H9 (cell line): ENCODE results near the gene PCDHGA2. TPM values are rescaled to one million over a fixed set of nuclear protein-coding genes. Genes with fewer than 3 reads are reported as not detected.

Source experiments
- DNase-seq: peaks from one replicate; pipeline ENCODE4 v3.0.0-alpha.2; 2017
- H2AFZ ChIP-seq: one replicate; pipeline ENCODE4 v1.6.1; 2013; ENCODE audit warnings: mild to moderate bottlenecking, low read length, control low read depth, moderate library complexity
- H2AK5ac ChIP-seq: 2 replicates; pipeline ENCODE4 v1.6.1; 2013; ENCODE audit warnings: low read length, control low read depth, mixed read lengths; ENCODE audit not compliant: insufficient read length
- H2BK120ac ChIP-seq: one replicate; pipeline ENCODE4 v1.6.1; 2013; ENCODE audit warnings: low read depth, mild to moderate bottlenecking, low read length, control low read depth, inconsistent platforms; ENCODE audit not compliant: poor library complexity, severe bottlenecking
- H2BK12ac ChIP-seq: 2 replicates; pipeline ENCODE4 v1.6.1; 2013; ENCODE audit warnings: low read length, control low read depth, mixed read lengths, low read depth; ENCODE audit not compliant: insufficient read length
- H2BK15ac ChIP-seq: 2 replicates; pipeline ENCODE4 v1.6.1; 2013; ENCODE audit warnings: low read depth, low read length, control low read depth
- H2BK20ac ChIP-seq: one replicate; pipeline ENCODE4 v1.6.1; 2013; ENCODE audit warnings: low read depth, mild to moderate bottlenecking, low read length, control low read depth, inconsistent platforms; ENCODE audit not compliant: poor library complexity, severe bottlenecking
- H2BK5ac ChIP-seq: 2 replicates; pipeline ENCODE4 v1.6.1; 2013; ENCODE audit warnings: low read length, control low read depth, mixed read lengths; ENCODE audit not compliant: insufficient read length
- H3K14ac ChIP-seq: 2 replicates; pipeline ENCODE4 v1.6.1; 2013; ENCODE audit warnings: low read length, control low read depth; ENCODE audit not compliant: insufficient read depth
- H3K18ac ChIP-seq: 2 replicates; pipeline ENCODE4 v1.6.1; 2013; ENCODE audit warnings: low read depth, mild to moderate bottlenecking, mixed read lengths, low read length, control low read depth; ENCODE audit not compliant: insufficient read length
- H3K23ac ChIP-seq: 2 replicates; pipeline ENCODE4 v1.6.1; 2013; ENCODE audit warnings: low read length, control low read depth, mixed read lengths, low read depth; ENCODE audit not compliant: insufficient read length
- H3K23me2 ChIP-seq: 2 replicates; pipeline ENCODE4 v1.6.1; 2013; ENCODE audit warnings: low read depth, mild to moderate bottlenecking, mixed read lengths, low read length, control low read depth; ENCODE audit not compliant: insufficient read length, poor library complexity, severe bottlenecking
- H3K27ac ChIP-seq: 2 replicates; pipeline ENCODE4 v1.5.1; 2013; ENCODE audit warnings: low read length, control low read depth, mixed read lengths, low read depth; ENCODE audit not compliant: insufficient read length
- H3K27me3 ChIP-seq: 2 replicates; pipeline ENCODE4 v1.6.1; 2013; ENCODE audit warnings: low read length, control low read depth, inconsistent platforms; ENCODE audit not compliant: insufficient read depth
- H3K4ac ChIP-seq: 2 replicates; pipeline ENCODE4 v1.6.1; 2013; ENCODE audit warnings: low read depth, mild to moderate bottlenecking, control low read depth, inconsistent platforms, low read length, moderate library complexity
- H3K4me1 ChIP-seq: 2 replicates; pipeline ENCODE4 v1.6.1; 2013; ENCODE audit warnings: low read length, control low read depth, inconsistent platforms; ENCODE audit not compliant: insufficient read depth
- H3K4me2 ChIP-seq: 2 replicates; pipeline ENCODE4 v1.6.1; 2013; ENCODE audit warnings: low read length, control low read depth, mixed read lengths; ENCODE audit not compliant: insufficient read length, insufficient read depth
- H3K56ac ChIP-seq: 2 replicates; pipeline ENCODE4 v1.6.1; 2013; ENCODE audit warnings: low read depth, mild to moderate bottlenecking, mixed read lengths, low read length, control low read depth; ENCODE audit not compliant: insufficient read length
- H3K79me1 ChIP-seq: 2 replicates; pipeline ENCODE4 v1.6.1; 2013; ENCODE audit warnings: low read depth, mild to moderate bottlenecking, moderate library complexity, low read length, control low read depth, inconsistent platforms; ENCODE audit not compliant: insufficient read depth, poor library complexity, severe bottlenecking
- H3K79me2 ChIP-seq: 2 replicates; pipeline ENCODE4 v1.6.1; 2013; ENCODE audit warnings: low read length, control low read depth, inconsistent platforms; ENCODE audit not compliant: insufficient read depth
- H3K9ac ChIP-seq: 2 replicates; pipeline ENCODE4 v1.6.1; 2013; ENCODE audit warnings: low read length, control low read depth, mixed read lengths; ENCODE audit not compliant: insufficient read length; ENCODE audit errors: extremely low read depth
- H3K9me3 ChIP-seq: one replicate; pipeline ENCODE4 v1.6.1; 2013; ENCODE audit warnings: low read depth, low read length, inconsistent platforms; ENCODE audit not compliant: control insufficient read depth
- H3T11ph ChIP-seq: one replicate; pipeline ENCODE4 v1.6.1; 2013; ENCODE audit warnings: mild to moderate bottlenecking, low read length, control low read depth, inconsistent platforms
- H4K20me1 ChIP-seq: one replicate; pipeline ENCODE4 v1.6.1; 2013; ENCODE audit not compliant: control insufficient read depth, insufficient read length, insufficient read depth
- H4K5ac ChIP-seq: 2 replicates; pipeline ENCODE4 v1.6.1; 2013; ENCODE audit warnings: low read depth, mild to moderate bottlenecking, mixed read lengths, low read length, control low read depth; ENCODE audit not compliant: insufficient read length
- H4K8ac ChIP-seq: replicated peaks from 2 replicates; pipeline ENCODE4 v1.6.1; 2013; ENCODE audit warnings: low read length, control low read depth, mixed read lengths, low read depth; ENCODE audit not compliant: insufficient read length
- H4K91ac ChIP-seq: 2 replicates; pipeline ENCODE4 v1.6.1; 2013; ENCODE audit warnings: low read depth, mild to moderate bottlenecking, moderate library complexity, mixed read lengths, low read length, control low read depth; ENCODE audit not compliant: insufficient read length
- H3K27ac Mint-ChIP-seq, 3 experiments: 2 replicates in 2 of 3; 3 replicates in 1 of 3; pipeline ENCODE4 v1.8.0; 2020 to 2021; ENCODE audit warnings: mixed read lengths in 3 of 3, mild to moderate bottlenecking in 1 of 3, moderate library complexity in 1 of 3
- H3K27me3 Mint-ChIP-seq: 2 replicates; pipeline ENCODE4 v1.8.0; 2021; ENCODE audit warnings: low read depth, mild to moderate bottlenecking, moderate library complexity, mixed read lengths
- H3K36me3 Mint-ChIP-seq, 3 experiments: 2 replicates in 2 of 3; 3 replicates in 1 of 3; pipeline ENCODE4 v1.8.0; 2020 to 2021; ENCODE audit warnings: low read depth in 3 of 3, mixed read lengths in 3 of 3; ENCODE audit not compliant: insufficient read depth in 1 of 3
- H3K4me1 Mint-ChIP-seq, 2 experiments: 2 replicates each; pipeline ENCODE4 v1.8.0; 2020; ENCODE audit warnings: mixed read lengths in 2 of 2
- H3K4me3 Mint-ChIP-seq, 2 experiments: 2 replicates in 1 of 2; 3 replicates in 1 of 2; pipeline ENCODE4 v1.8.0; 2020 to 2021; ENCODE audit warnings: mild to moderate bottlenecking in 2 of 2, mixed read lengths in 2 of 2, moderate library complexity in 1 of 2
- H3K9me3 Mint-ChIP-seq, 2 experiments: 2 replicates in 1 of 2; 3 replicates in 1 of 2; pipeline ENCODE4 v1.8.0; 2020; ENCODE audit warnings: mild to moderate bottlenecking in 2 of 2, mixed read lengths in 2 of 2, moderate library complexity in 1 of 2
- WGBS: extraction: QIAGEN DNeasy Blood & Tissue Kit; methylation state at CpG from one replicate; pipeline ENCODE4 v1.1.7; 2013; ENCODE audit warnings: missing lambda C conversion rate, low lambda C conversion rate, mixed read lengths; ENCODE audit not compliant: insufficient read length; ENCODE audit errors: extremely low coverage; 5-methylcytosine and 5-hydroxymethylcytosine counted together
- total RNA-seq: library from RNA; stranded (reverse); gene quantifications from 2 replicates; pipeline ENCODE4 v1.2.1, GENCODE V29; 2021
- TF ChIP-seq, protein P1 (sequence below): fragments of 200-600 bp; sonication (generic); conservative IDR thresholded peaks from 3 replicates; pipeline ENCODE4 v1.8.0; 2021; ENCODE audit warnings: antibody characterized with exemption, mild to moderate bottlenecking

PCDHGA2 gene
- total RNA-seq, 1 experiment from 2014 or later = 0.90 TPM

DNA sequence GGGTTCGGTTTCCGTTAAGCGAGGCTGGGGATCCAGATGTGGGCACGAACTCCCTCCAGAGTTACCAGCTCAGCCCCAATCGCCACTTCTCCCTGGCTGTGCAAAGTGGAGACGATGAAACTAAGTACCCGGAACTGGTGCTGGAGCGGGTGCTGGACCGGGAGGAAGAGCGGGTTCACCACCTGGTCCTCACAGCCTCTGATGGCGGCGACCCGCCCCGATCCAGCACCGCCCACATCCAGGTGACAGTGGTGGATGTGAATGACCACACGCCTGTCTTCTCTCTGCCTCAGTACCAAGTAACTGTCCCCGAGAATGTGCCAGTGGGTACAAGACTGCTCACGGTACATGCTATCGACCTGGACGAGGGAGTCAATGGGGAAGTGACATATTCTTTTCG, 44.8 kb downstream of the PCDHGA2 start:
- H2AFZ ChIP-seq = no peak overlapping the region

More for the DNA sequence above, 44.8 kb downstream of the PCDHGA2 start:
- Histone ChIP-seq H4K5ac (no peak overlapping the region), H2AK5ac (no peak overlapping the region), H4K20me1 (no peaks in the 10 kb centered on the region), H3K9me3 (peaks cover 25% of the 10 kb centered on the region), H2BK20ac (no peak overlapping the region), H3K9ac (no peak overlapping the region), H3K27me3 (no peaks in the 10 kb centered on the region), H3K23me2 (no peaks in the 10 kb centered on the region), H3K14ac (no peak overlapping the region), H3K18ac (no peak overlapping the region), H3K27ac (no peak overlapping the region), H2BK5ac (no peak overlapping the region), H4K91ac (no peak overlapping the region), H3K4me1 (0 out of 2 replicates have a peak, but pooled peaks cover under 1% of the 10 kb centered on the region), H3K79me2 (no peaks in the 10 kb centered on the region), H2BK15ac (no peak overlapping the region), H3K4ac (no peak overlapping the region), H3T11ph (no peak overlapping the region), H3K23ac (no peak overlapping the region), H2BK120ac (no peak overlapping the region), H4K8ac (no peak overlapping the region), H2BK12ac (no peak overlapping the region), H3K56ac (no peak overlapping the region), H3K79me1 (no peaks in the 10 kb centered on the region), H3K4me2 (no peak overlapping the region)
- peaks cover 7% of the 10 kb centered on the region; the same call in 1 of the 2 replicates for H3K27me3 Mint-ChIP-seq
- no peak for DNase-seq
- peaks cover 66 to 69% of the 10 kb centered on the region in 2 experiments for H3K9me3 Mint-ChIP-seq
- TF ChIP-seq, protein P1, sequence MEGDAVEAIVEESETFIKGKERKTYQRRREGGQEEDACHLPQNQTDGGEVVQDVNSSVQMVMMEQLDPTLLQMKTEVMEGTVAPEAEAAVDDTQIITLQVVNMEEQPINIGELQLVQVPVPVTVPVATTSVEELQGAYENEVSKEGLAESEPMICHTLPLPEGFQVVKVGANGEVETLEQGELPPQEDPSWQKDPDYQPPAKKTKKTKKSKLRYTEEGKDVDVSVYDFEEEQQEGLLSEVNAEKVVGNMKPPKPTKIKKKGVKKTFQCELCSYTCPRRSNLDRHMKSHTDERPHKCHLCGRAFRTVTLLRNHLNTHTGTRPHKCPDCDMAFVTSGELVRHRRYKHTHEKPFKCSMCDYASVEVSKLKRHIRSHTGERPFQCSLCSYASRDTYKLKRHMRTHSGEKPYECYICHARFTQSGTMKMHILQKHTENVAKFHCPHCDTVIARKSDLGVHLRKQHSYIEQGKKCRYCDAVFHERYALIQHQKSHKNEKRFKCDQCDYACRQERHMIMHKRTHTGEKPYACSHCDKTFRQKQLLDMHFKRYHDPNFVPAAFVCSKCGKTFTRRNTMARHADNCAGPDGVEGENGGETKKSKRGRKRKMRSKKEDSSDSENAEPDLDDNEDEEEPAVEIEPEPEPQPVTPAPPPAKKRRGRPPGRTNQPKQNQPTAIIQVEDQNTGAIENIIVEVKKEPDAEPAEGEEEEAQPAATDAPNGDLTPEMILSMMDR = no peak
- no peak overlapping the region for H3K27ac Mint-ChIP-seq
- no peak overlapping the region for H3K4me3 Mint-ChIP-seq
- no CpG with 5 or more reads among the region's 21 CpGs for WGBS
- H3K4me1 Mint-ChIP-seq = no peaks in the 10 kb centered on the region
- peaks cover 12 to 38% (median 26%) of the 10 kb centered on the region in 3 experiments; a peak in 6 of 7 replicates for H3K36me3 Mint-ChIP-seq
